ENCODE measurements around the gene NR5A2. TPM values are rescaled to one million over a fixed set of nuclear protein-coding genes. Genes with fewer than 3 reads are reported as not detected.
A peak's percentile ranks its signal among the peaks of the same experiment; 100 is the strongest.

NR5A2 gene
- total RNA-seq, 1 experiment from 2014 or later, result 4.7 TPM

- H3K27me3 Mint-ChIP-seq (ENCODE audit: low read depth), result peaks cover 21% of the 10 kb centered on the region
- no peaks in the 10 kb centered on the region for H3K79me1 ChIP-seq (ENCODE audit: insufficient read depth, low read depth, low read length, poor library complexity, severe bottlenecking)
- H3K4me1 ChIP-seq (ENCODE audit: insufficient read depth, low read length), result peaks cover 8% of the 10 kb centered on the region
- H4K20me1 ChIP-seq (ENCODE audit: control insufficient read depth, insufficient read depth, insufficient read length), result no peaks in the 10 kb centered on the region
- H3K4ac ChIP-seq (ENCODE audit: low read depth, low read length), result no peak overlapping the region
- H2BK12ac ChIP-seq (ENCODE audit: insufficient read length, low read depth, low read length), result no peak overlapping the region
- H2BK15ac ChIP-seq (ENCODE audit: low read depth, low read length), result no peak overlapping the region
- no peak overlapping the region for H4K5ac ChIP-seq (ENCODE audit: insufficient read length, low read depth, low read length)
- no peaks in the 10 kb centered on the region for H3K79me2 ChIP-seq (ENCODE audit: insufficient read depth, low read length)
- no peak for TF ChIP-seq CTCF (conservative IDR thresholded peaks at IDR 0.05)
- no peak overlapping the region for H2AFZ ChIP-seq (ENCODE audit: low read length)
- no peaks in the 10 kb centered on the region; a peak in 1 of 7 replicates for H3K36me3 Mint-ChIP-seq (ENCODE audit: insufficient read depth in 1 of 3, low read depth in 3 of 3)
- WGBS (ENCODE audit: extremely low coverage, insufficient read length, low lambda C conversion rate), result no CpG with 5 or more reads among the region's 18 CpGs
- peaks cover 62% of the 10 kb centered on the region for H3K23me2 ChIP-seq (ENCODE audit: insufficient read length, low read depth, low read length, poor library complexity, severe bottlenecking)
- H3K9me3 Mint-ChIP-seq, result peaks cover 0 to 2% of the 10 kb centered on the region in 2 experiments; a peak in 2 of 5 replicates
- no peaks in the 10 kb centered on the region for H3K9me3 ChIP-seq (ENCODE audit: control insufficient read depth, low read depth, low read length)
- peaks cover 46 to 48% of the 10 kb centered on the region in 2 experiments for H3K4me1 Mint-ChIP-seq
- no peak overlapping the region for H2AK5ac ChIP-seq (ENCODE audit: insufficient read length, low read length)
- peak overlapping the region; percentile 22 for H3K9ac ChIP-seq (ENCODE audit: extremely low read depth, insufficient read length, low read length)
- peak overlapping the region; percentile 9 for H3K18ac ChIP-seq (ENCODE audit: insufficient read length, low read depth, low read length)
- H3K23ac ChIP-seq (ENCODE audit: insufficient read length, low read depth, low read length), result no peak overlapping the region
- no peak overlapping the region for H4K91ac ChIP-seq (ENCODE audit: insufficient read length, low read depth, low read length)
- no peak overlapping the region; a peak in 1 of 7 replicates for H3K27ac Mint-ChIP-seq
- no peak for DNase-seq
- no peak overlapping the region for H2BK20ac ChIP-seq (ENCODE audit: low read depth, low read length, poor library complexity, severe bottlenecking)
- no peak overlapping the region for H2BK5ac ChIP-seq (ENCODE audit: insufficient read length, low read length)
- H3K4me3 Mint-ChIP-seq, result no peak overlapping the region
- H3K56ac ChIP-seq (ENCODE audit: insufficient read length, low read depth, low read length), result no peak overlapping the region
- H2BK120ac ChIP-seq (ENCODE audit: low read depth, low read length, poor library complexity, severe bottlenecking), result no peak overlapping the region
- no peak overlapping the region for H3K27ac ChIP-seq (ENCODE audit: insufficient read length, low read depth, low read length)
- no peak overlapping the region for H3T11ph ChIP-seq (ENCODE audit: low read length)
- peak overlapping the region; percentile 96 for H3K4me2 ChIP-seq (ENCODE audit: insufficient read depth, insufficient read length, low read length)
- no peak overlapping the region for H3K14ac ChIP-seq (ENCODE audit: insufficient read depth, low read length)
- peaks cover 39% of the 10 kb centered on the region; the same call in 1 of the 2 replicates for H3K27me3 ChIP-seq (ENCODE audit: insufficient read depth, low read length)
- no peak overlapping the region for H4K8ac ChIP-seq (replicated peaks; ENCODE audit: insufficient read length, low read depth, low read length)
Observed at GRCh38 chr1:200036619-200037270, 9.2 kb downstream of the NR5A2 start.

Measured in H9 (cell line).